ENCODE results near the gene FEM1A.
"Not testable (repeated sequence)": the region's sequence is repeated elsewhere in the genome, so short reads cannot be mapped to it uniquely, and the experiment has no call there.

FEM1A gene

GRCh38 chr19:4775627-4776152 lies 15.8 kb upstream of the FEM1A start:
- DNase-seq: no peak

GRCh38 chr19:4776436-4777211 lies 14.9 kb upstream of the FEM1A start:
- no peak for DNase-seq

GRCh38 chr19:4778124-4778523 lies 13.4 kb upstream of the FEM1A start:
- not testable (repeated sequence) for DNase-seq

GRCh38 chr19:4780860-4781259 lies 10.7 kb upstream of the FEM1A start:
- no peak for DNase-seq

- no peak for DNase-seq
Observed at GRCh38 chr19:4781801-4782200, 9.7 kb upstream of the FEM1A start.

- DNase-seq: not testable (repeated sequence)
Observed at GRCh38 chr19:4786412-4787016, 5.0 kb upstream of the FEM1A start.

- not testable (repeated sequence) for DNase-seq
Observed at GRCh38 chr19:4792019-4792865, 708 bp downstream of the FEM1A start.

GRCh38 chr19:4792866-4793195 lies 1.3 kb downstream of the FEM1A start:
- DNase-seq: not testable (repeated sequence)

- DNase-seq: not testable (repeated sequence)
Observed at GRCh38 chr19:4793278-4793677, 1.7 kb downstream of the FEM1A start.

- DNase-seq: no peak
Observed at GRCh38 chr19:4794971-4795370, 3.4 kb downstream of the FEM1A start.

- DNase-seq: no peak
Observed at GRCh38 chr19:4795400-4795799, 3.9 kb downstream of the FEM1A start.

- no peak for DNase-seq
Observed at GRCh38 chr19:4800591-4801081, 9.1 kb downstream of the FEM1A start.

GRCh38 chr19:4801085-4801619 lies 9.6 kb downstream of the FEM1A start:
- no peak for DNase-seq

GRCh38 chr19:4802711-4803110 lies 11.2 kb downstream of the FEM1A start:
- no peak for DNase-seq

- peak; percentile 93 for DNase-seq
Observed at GRCh38 chr19:4803736-4804695, 12.5 kb downstream of the FEM1A start.

GRCh38 chr19:4805140-4805539 lies 13.6 kb downstream of the FEM1A start:
- DNase-seq: not testable (repeated sequence)

- no peak for DNase-seq
Observed at GRCh38 chr19:4806384-4806783, 14.8 kb downstream of the FEM1A start.

GRCh38 chr19:4807188-4807587 lies 15.7 kb downstream of the FEM1A start:
- DNase-seq: peak; percentile 72

- peak; percentile 95 for DNase-seq
Observed at GRCh38 chr19:4811328-4812131, 20.0 kb downstream of the FEM1A start.

- no peak for DNase-seq
Observed at GRCh38 chr19:4814625-4815425, 23.3 kb downstream of the FEM1A start.

Data from OCI-M1 (cell line).